GM18858 (cell line): ENCODE measurements around the gene TEFM.
"Not testable (repeated sequence)": the region's sequence is repeated elsewhere in the genome, so short reads cannot be mapped to it uniquely, and the experiment has no call there.

Experiments
- ATAC-seq: cut with Tn5 transposase; IDR thresholded peaks from one replicate; pipeline ENCODE4 v1.9.1; 2021; ENCODE audit not compliant: unreplicated experiment

The TEFM gene

GRCh38 chr17:30921544-30922196 is 15.6 kb upstream of the TEFM start, which contains the start of gene ADAP2:
Gene ADAP2 (plus strand): TSS chr17:30921945. CDS start chr17:30922015, 70 bp downstream.
- no peak for ATAC-seq

- ATAC-seq = no peak
These were observed 14.9 kb upstream of the TEFM start for GRCh38 chr17:30920683-30921543.

GRCh38 chr17:30920282-30920681 is 14.2 kb upstream of the TEFM start:
- ATAC-seq = no peak

- ATAC-seq = no peak
These were observed 11.0 kb upstream of the TEFM start for GRCh38 chr17:30917050-30917449.

- ATAC-seq = no peak
These were observed 10.0 kb upstream of the TEFM start for GRCh38 chr17:30915833-30916611.

- ATAC-seq = no peak
These were observed 7.9 kb upstream of the TEFM start for GRCh38 chr17:30913955-30914354.

GRCh38 chr17:30910151-30910550 is 4.1 kb upstream of the TEFM start:
- not testable (repeated sequence) for ATAC-seq

- ATAC-seq = no peak
These were observed 2.8 kb upstream of the TEFM start for GRCh38 chr17:30908717-30909420.

- no peak for ATAC-seq
These were observed 317 bp downstream of the TEFM start for GRCh38 chr17:30905742-30906100.

GRCh38 chr17:30897311-30897710 is 8.7 kb downstream of the TEFM start:
- no peak for ATAC-seq

GRCh38 chr17:30894236-30894635 is 11.8 kb downstream of the TEFM start:
- no peak for ATAC-seq

GRCh38 chr17:30886187-30886586 is 19.9 kb downstream of the TEFM start:
- no peak for ATAC-seq

- ATAC-seq = no peak
These were observed 37.0 kb downstream of the TEFM start for GRCh38 chr17:30869005-30869404.

- no peak for ATAC-seq
These were observed 41.4 kb downstream of the TEFM start for GRCh38 chr17:30864636-30865035.

- ATAC-seq = no peak
These were observed 47.3 kb downstream of the TEFM start for GRCh38 chr17:30858556-30859250.

GRCh38 chr17:30854146-30854545 is 51.9 kb downstream of the TEFM start:
- no peak for ATAC-seq
